HepG2 (cell line): ENCODE results near the gene C13orf46. TPM values are rescaled to one million over a fixed set of nuclear protein-coding genes. Genes with fewer than 3 reads are reported as not detected.

Experiments
- ATAC-seq: fragments of 200-7000 bp; cut with Tn5 transposase; 3 replicates; pipeline ENCODE4 v1.9.1; 2020; ENCODE audit warnings: mild to moderate bottlenecking, moderate library complexity
- BruUV-seq: library from RNA; stranded (reverse); fragments of 400-500 nt; replicated peaks from 2 replicates; lab custom pipeline; 2021; lab: Mats Ljungman, UMichigan
- CTCF ChIA-PET: fragments of 300-600 bp; formaldehyde crosslinking; extraction: SDS; loops from one replicate; lab custom pipeline; 2021; ENCODE audit warnings: low total read pairs, inconsistent platforms, low intra/inter-chr PET ratio; lab: Yijun Ruan, JAX
- POLR2A ChIA-PET: fragments of 350-600 bp; sonication (Branson Sonifier 250); formaldehyde crosslinking; loops from one replicate; lab custom pipeline; 2020; ENCODE audit warnings: antibody characterized with exemption, inconsistent platforms; lab: Yijun Ruan, JAX
- DNase-seq: peaks from one replicate; pipeline ENCODE4 v3.0.0-alpha.2; 2015; ENCODE audit warnings: low spot score
- FAIRE-seq: peaks from 3 replicates; lab custom pipeline; 2011; peaks lifted over from hg19 to GRCh38; lab: Jason Lieb, UNC
- H2AFZ ChIP-seq: one replicate; pipeline ENCODE4 v1.6.1; 2011; ENCODE audit warnings: low read length, inconsistent platforms
- H3K27ac ChIP-seq: fragments of 300-600 bp; 3 replicates; pipeline ENCODE4 v1.8.0; 2011; ENCODE audit warnings: mixed run types, mild to moderate bottlenecking, mixed read lengths, low read length, inconsistent platforms; ENCODE audit not compliant: insufficient read depth; ENCODE audit errors: extremely low read length
- H3K27me3 ChIP-seq, 2 experiments: fragments of 200-600 bp in 1 of 2; 2 replicates in 1 of 2; 3 replicates in 1 of 2; pipeline versions ENCODE4 v1.6.0 to v1.8.0; 2011; ENCODE audit warnings: low read length in 2 of 2, mild to moderate bottlenecking in 2 of 2, moderate library complexity in 2 of 2, inconsistent platforms in 1 of 2; ENCODE audit not compliant: insufficient read depth in 2 of 2, control insufficient read depth in 1 of 2
- H3K36me3 ChIP-seq, 2 experiments: fragments of 200-600 bp in 1 of 2; replicated peaks in 1 of 2; 2 replicates in 1 of 2; 3 replicates in 1 of 2; pipeline versions ENCODE4 v1.5.1 to v1.8.0; 2011; ENCODE audit warnings: low read length in 2 of 2, inconsistent platforms in 1 of 2; ENCODE audit not compliant: insufficient read depth in 2 of 2, control insufficient read depth in 1 of 2
- H3K4me1 ChIP-seq: 2 replicates; pipeline ENCODE4 v1.5.1; 2012; ENCODE audit warnings: low read length, inconsistent platforms; ENCODE audit not compliant: insufficient read depth
- H3K4me2 ChIP-seq: 2 replicates; pipeline ENCODE4 v1.6.0; 2011; ENCODE audit warnings: low read depth, low read length, inconsistent platforms
- H3K4me3 ChIP-seq, 3 experiments: fragments of 200-600 bp in 1 of 3; sonication (generic), shearing (Covaris generic) in 1 of 3; replicated peaks in 1 of 3; 2 replicates each; pipeline ENCODE4 v1.5.1; 2011 to 2016; ENCODE audit warnings: low read length in 3 of 3, inconsistent platforms in 2 of 3, low read depth in 2 of 3, mild to moderate bottlenecking in 2 of 3, control low read depth in 1 of 3, mixed read lengths in 1 of 3; ENCODE audit not compliant: insufficient read depth in 1 of 3
- H3K79me2 ChIP-seq: one replicate; pipeline ENCODE4 v1.6.1; 2011; ENCODE audit warnings: low read length, inconsistent platforms; ENCODE audit not compliant: insufficient read depth
- H3K9ac ChIP-seq: 2 replicates; pipeline ENCODE4 v1.6.0; 2011; ENCODE audit warnings: mild to moderate bottlenecking, low read depth, low read length, inconsistent platforms; ENCODE audit not compliant: insufficient read depth
- H3K9me3 ChIP-seq: 2 replicates; pipeline ENCODE4 v1.5.1; 2012; ENCODE audit warnings: mild to moderate bottlenecking, low read length
- H4K20me1 ChIP-seq: 2 replicates; pipeline ENCODE4 v1.6.0; 2011; ENCODE audit warnings: inconsistent platforms, mild to moderate bottlenecking, low read length, moderate library complexity; ENCODE audit not compliant: insufficient read depth
- HMGA1 ChIP-seq: sonication (generic); formaldehyde crosslinking; conservative IDR thresholded peaks from 2 replicates; pipeline ENCODE4 v1.4.0; 2020; ENCODE audit warnings: missing genetic modification reagents
- HNRNPH1 ChIP-seq: fragments of 200-400 bp; formaldehyde crosslinking; optimal IDR thresholded peaks from 2 replicates; pipeline ENCODE3; 2017; ENCODE audit warnings: mild to moderate bottlenecking, low read depth, low read length
- NCOR1 ChIP-seq: fragments of 200-600 bp; sonication (generic); IDR thresholded peaks from 2 replicates; pipeline ENCODE4 v1.7.0; 2017; ENCODE audit warnings: antibody characterized with exemption, low read length, borderline replicate concordance
- NFATC3 ChIP-seq: sonication (generic); formaldehyde crosslinking; IDR thresholded peaks from 2 replicates; pipeline ENCODE4 v1.5.1; 2020; ENCODE audit warnings: mild to moderate bottlenecking, missing genetic modification reagents
- NR2F6 ChIP-seq, 2 experiments: IDR thresholded peaks; 2 replicates each; pipeline ENCODE4 v1.6.1; 2016; ENCODE audit warnings: antibody characterized with exemption in 1 of 2, mild to moderate bottlenecking in 1 of 2
- ZBTB42 ChIP-seq: sonication (generic); formaldehyde crosslinking; IDR thresholded peaks from 2 replicates; pipeline ENCODE4 v1.5.0; 2020; ENCODE audit warnings: mild to moderate bottlenecking, missing genetic modification reagents
- ZNF282 ChIP-seq: fragments of 450-650 bp; IDR thresholded peaks from 2 replicates; pipeline ENCODE4 v1.6.1; 2018; ENCODE audit not compliant: partially characterized antibody
- ZNF607 ChIP-seq: sonication (generic); formaldehyde crosslinking; IDR thresholded peaks from 2 replicates; pipeline ENCODE4 v1.5.1; 2020; ENCODE audit warnings: missing genetic modification reagents, mild to moderate bottlenecking, borderline replicate concordance
- ZNF776 ChIP-seq: sonication (generic); formaldehyde crosslinking; IDR thresholded peaks from 2 replicates; pipeline ENCODE4 v1.4.0; 2020; ENCODE audit warnings: mild to moderate bottlenecking, missing genetic modification reagents
- WGBS: methylation state at CpG from one replicate; pipeline ENCODE4 v1.1.6; 2017; ENCODE audit warnings: low lambda C conversion rate; 5-methylcytosine and 5-hydroxymethylcytosine counted together
- in situ Hi-C: cut with HindIII; loops from 2 replicates; pipeline ENCODE4 v1.10.0; 2017; ENCODE audit warnings: low pct_unique_long_range_greater_than_20kb; ENCODE audit not compliant: extremely low pct_ligation_motif_present
- intact Hi-C: fragments of 100-400 bp; cut with micrococcal nuclease; formaldehyde crosslinking; loops from one replicate; pipeline ENCODE4 v1.10.0; 2022; ENCODE audit not compliant: unreplicated experiment
- polyA plus RNA-seq, 8 experiments: library from polyadenylated mRNA; depleted of rRNA in 3 of 8; stranded (reverse) in 7 of 8; unstranded in 1 of 8; fragments of >200 nt; fragmentation: Illumina TruSeq in 4 of 8; extraction: Trizol in 4 of 8; gene quantifications; 2 replicates each; pipeline versions ENCODE4 v1.2.1 to v1.2.3, GENCODE V29; 2011 to 2016; ENCODE audit warnings: low read depth in 4 of 8, missing spikeins in 1 of 8, mixed read lengths in 1 of 8; ENCODE audit not compliant: insufficient read depth in 1 of 8
- total RNA-seq, 5 experiments: library from RNA; depleted of rRNA; stranded (reverse); fragments of >200 nt; fragmentation: Illumina TruSeq; extraction: Trizol; gene quantifications; 2 replicates each; pipeline ENCODE4 v1.2.3, GENCODE V29; 2016; ENCODE audit warnings: low read depth in 1 of 5
- TF ChIP-seq, protein P1 (sequence below): IDR thresholded peaks from 2 replicates; pipeline ENCODE4 v1.6.1; 2016; ENCODE audit warnings: low read depth
- TF ChIP-seq, protein P2 (sequence below): sonication (generic); formaldehyde crosslinking; IDR thresholded peaks from 2 replicates; pipeline ENCODE4 v1.5.0; 2020; ENCODE audit warnings: missing genetic modification reagents
- TF ChIP-seq, protein P3 (sequence below): sonication (generic); formaldehyde crosslinking; IDR thresholded peaks from 2 replicates; pipeline ENCODE4 v1.5.1; 2020; ENCODE audit warnings: missing genetic modification reagents, mild to moderate bottlenecking, borderline replicate concordance

The C13orf46 gene
- total and polyA plus RNA-seq, 2 of the 13 experiments (the other 11 are each of a cell fraction or from before 2014, with no cell fraction given), result 0.01 TPM; not detected in 1

DNA sequence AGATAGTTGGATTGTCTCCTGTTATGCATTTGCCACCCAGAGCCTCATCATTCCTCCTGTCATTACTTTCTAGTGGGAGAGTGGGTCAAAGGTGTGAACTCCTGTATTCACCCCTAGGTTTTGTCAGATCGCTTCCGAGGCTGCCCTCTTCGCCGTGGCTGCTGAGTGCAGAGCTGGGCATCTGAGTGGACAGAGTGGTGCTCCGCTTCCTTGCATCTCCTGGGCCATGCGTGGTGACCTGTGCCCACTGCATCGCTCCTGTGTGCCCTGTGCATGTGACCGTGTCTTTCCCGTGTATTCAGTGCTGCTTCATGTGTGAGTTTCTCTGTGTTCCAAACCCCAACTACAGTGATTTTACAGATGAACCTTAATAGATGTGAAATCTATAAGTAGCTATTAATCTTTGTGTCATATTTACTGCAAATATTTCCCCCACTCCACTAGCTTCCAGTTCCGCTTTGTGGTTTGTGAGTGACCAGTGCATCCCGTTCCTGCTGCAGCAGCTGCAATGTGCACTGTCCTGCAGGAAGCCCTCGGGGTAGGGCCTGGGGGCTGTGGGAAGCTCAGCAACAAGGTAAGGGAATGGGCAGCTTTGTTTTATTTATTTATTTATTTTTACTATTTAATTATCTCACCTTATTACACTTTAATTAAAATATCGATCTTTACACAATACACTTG, 53.1 kb downstream of the C13orf46 start:
- no peak for FAIRE-seq
- no peak overlapping the region for H2AFZ ChIP-seq
- H4K20me1 ChIP-seq, result no peaks in the 10 kb centered on the region
- peaks cover 6% of the 10 kb centered on the region; the same call in 1 of the 2 replicates for H3K9me3 ChIP-seq
- BruUV-seq, result no TSS peak
- ChIA-PET CTCF (no interaction called here), POLR2A (no interaction called here)
- H3K4me3 ChIP-seq, result no peak overlapping the region
- no peaks in the 10 kb centered on the region for H3K79me2 ChIP-seq
- no peaks in the 10 kb centered on the region for H3K4me1 ChIP-seq
- no peak overlapping the region for H3K4me2 ChIP-seq
- intact Hi-C loops (no loop called here), in situ Hi-C loops (no loop called here)
- 24% methylated on average over 9 of the region's 13 CpGs for WGBS
- TF ChIP-seq, protein P1, sequence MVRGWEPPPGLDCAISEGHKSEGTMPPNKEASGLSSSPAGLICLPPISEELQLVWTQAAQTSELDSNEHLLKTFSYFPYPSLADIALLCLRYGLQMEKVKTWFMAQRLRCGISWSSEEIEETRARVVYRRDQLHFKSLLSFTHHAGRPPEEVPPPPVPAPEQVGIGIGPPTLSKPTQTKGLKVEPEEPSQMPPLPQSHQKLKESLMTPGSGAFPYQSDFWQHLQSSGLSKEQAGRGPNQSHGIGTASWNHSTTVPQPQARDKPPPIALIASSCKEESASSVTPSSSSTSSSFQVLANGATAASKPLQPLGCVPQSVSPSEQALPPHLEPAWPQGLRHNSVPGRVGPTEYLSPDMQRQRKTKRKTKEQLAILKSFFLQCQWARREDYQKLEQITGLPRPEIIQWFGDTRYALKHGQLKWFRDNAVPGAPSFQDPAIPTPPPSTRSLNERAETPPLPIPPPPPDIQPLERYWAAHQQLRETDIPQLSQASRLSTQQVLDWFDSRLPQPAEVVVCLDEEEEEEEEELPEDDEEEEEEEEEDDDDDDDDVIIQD (CRISPR knock-in tag), result no peak
- H3K36me3 ChIP-seq, result no peaks in the 10 kb centered on the region
- H3K27me3 ChIP-seq, result peaks cover 2 to 19% of the 10 kb centered on the region in 2 experiments; a peak in 3 of 5 replicates
- no peak for DNase-seq
- no peak overlapping the region for H3K9ac ChIP-seq
- no peak overlapping the region for H3K27ac ChIP-seq
- ATAC-seq, result no peak

GRCh38 chr13:113919761-113920559, 53.9 kb downstream of the C13orf46 start:
- no peak overlapping the region for H3K27ac ChIP-seq
- in situ Hi-C loops, result no loop called here
- no peaks in the 10 kb centered on the region for H4K20me1 ChIP-seq
- H3K9me3 ChIP-seq, result peaks cover 6% of the 10 kb centered on the region; the same call in 1 of the 2 replicates
- POLR2A ChIA-PET, result no interaction called here
- no peak for FAIRE-seq
- no peaks in the 10 kb centered on the region for H3K79me2 ChIP-seq
- intact Hi-C loops, result no loop called here
- BruUV-seq, result no TSS peak
- no peak overlapping the region for H3K9ac ChIP-seq
- CTCF ChIA-PET, result no interaction called here
- peaks cover 2 to 19% of the 10 kb centered on the region in 2 experiments; a peak in 3 of 5 replicates for H3K27me3 ChIP-seq
- H3K4me3 ChIP-seq, result no peak overlapping the region
- DNase-seq, result no peak
- no peaks in the 10 kb centered on the region for H3K36me3 ChIP-seq
- H3K4me2 ChIP-seq, result no peak overlapping the region
- H2AFZ ChIP-seq, result no peak overlapping the region
- no peak for ATAC-seq
- 29% methylated on average over 2 of the region's 9 CpGs for WGBS
- no peaks in the 10 kb centered on the region for H3K4me1 ChIP-seq
- TF ChIP-seq, protein P2, sequence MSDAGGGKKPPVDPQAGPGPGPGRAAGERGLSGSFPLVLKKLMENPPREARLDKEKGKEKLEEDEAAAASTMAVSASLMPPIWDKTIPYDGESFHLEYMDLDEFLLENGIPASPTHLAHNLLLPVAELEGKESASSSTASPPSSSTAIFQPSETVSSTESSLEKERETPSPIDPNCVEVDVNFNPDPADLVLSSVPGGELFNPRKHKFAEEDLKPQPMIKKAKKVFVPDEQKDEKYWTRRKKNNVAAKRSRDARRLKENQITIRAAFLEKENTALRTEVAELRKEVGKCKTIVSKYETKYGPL (CRISPR knock-in tag), result no peak
- TF ChIP-seq NFATC3 (CRISPR knock-in tag) (no peak), NR2F6 (IDR thresholded peaks at IDR 0.05) (no peak), NR2F6 (CRISPR knock-in tag; IDR thresholded peaks at IDR 0.05) (no peak), NCOR1 (no peak), ZBTB42 (CRISPR knock-in tag) (no peak), ZNF607 (CRISPR knock-in tag) (no peak), HMGA1 (CRISPR knock-in tag) (no peak), ZNF776 (CRISPR knock-in tag) (no peak), ZNF282 (no peak), HNRNPH1 (no peak)
- TF ChIP-seq, protein P3, sequence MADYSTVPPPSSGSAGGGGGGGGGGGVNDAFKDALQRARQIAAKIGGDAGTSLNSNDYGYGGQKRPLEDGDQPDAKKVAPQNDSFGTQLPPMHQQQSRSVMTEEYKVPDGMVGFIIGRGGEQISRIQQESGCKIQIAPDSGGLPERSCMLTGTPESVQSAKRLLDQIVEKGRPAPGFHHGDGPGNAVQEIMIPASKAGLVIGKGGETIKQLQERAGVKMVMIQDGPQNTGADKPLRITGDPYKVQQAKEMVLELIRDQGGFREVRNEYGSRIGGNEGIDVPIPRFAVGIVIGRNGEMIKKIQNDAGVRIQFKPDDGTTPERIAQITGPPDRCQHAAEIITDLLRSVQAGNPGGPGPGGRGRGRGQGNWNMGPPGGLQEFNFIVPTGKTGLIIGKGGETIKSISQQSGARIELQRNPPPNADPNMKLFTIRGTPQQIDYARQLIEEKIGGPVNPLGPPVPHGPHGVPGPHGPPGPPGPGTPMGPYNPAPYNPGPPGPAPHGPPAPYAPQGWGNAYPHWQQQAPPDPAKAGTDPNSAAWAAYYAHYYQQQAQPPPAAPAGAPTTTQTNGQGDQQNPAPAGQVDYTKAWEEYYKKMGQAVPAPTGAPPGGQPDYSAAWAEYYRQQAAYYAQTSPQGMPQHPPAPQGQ (CRISPR knock-in tag), result no peak
